WTC11 (cell line): ENCODE results near the gene ITPR3. TPM values are rescaled to one million over a fixed set of nuclear protein-coding genes. Genes with fewer than 3 reads are reported as not detected.

ENCODE experiments used
- ATAC-seq: fragments of 200-7000 bp; cut with Tn5 transposase; 2 replicates; pipeline ENCODE4 v1.10.0; 2021; ENCODE audit warnings: mild to moderate bottlenecking, moderate library complexity
- CTCF ChIA-PET: fragments of 300-600 bp; sonication (Branson Sonifier 250); formaldehyde crosslinking; loops from one replicate; lab custom pipeline; 2021; ENCODE audit warnings: antibody characterized with exemption; lab: Charles Lee
- POLR2A ChIA-PET: fragments of 350-600 bp; sonication (Branson Sonifier 250); formaldehyde crosslinking; loops from one replicate; lab custom pipeline; 2021; ENCODE audit warnings: antibody characterized with exemption; lab: Charles Lee
- DNase-seq: peaks from one replicate; pipeline ENCODE4 v3.0.0; 2021; ENCODE audit warnings: low spot score
- H3K27ac Mint-ChIP-seq: 2 replicates; pipeline ENCODE4 v1.8.0; 2021; ENCODE audit warnings: mixed read lengths
- H3K27me3 Mint-ChIP-seq: 2 replicates; pipeline ENCODE4 v1.8.0; 2021; ENCODE audit warnings: low read depth, mild to moderate bottlenecking, moderate library complexity, mixed read lengths
- H3K36me3 Mint-ChIP-seq: 2 replicates; pipeline ENCODE4 v1.8.0; 2021; ENCODE audit warnings: mixed read lengths
- H3K4me1 Mint-ChIP-seq: 2 replicates; pipeline ENCODE4 v1.8.0; 2022; ENCODE audit warnings: mixed read lengths
- H3K4me3 Mint-ChIP-seq: 2 replicates; pipeline ENCODE4 v1.8.0; 2021; ENCODE audit warnings: mild to moderate bottlenecking, moderate library complexity, mixed read lengths
- H3K9me3 Mint-ChIP-seq: 2 replicates; pipeline ENCODE4 v1.8.0; 2021; ENCODE audit warnings: mixed read lengths
- ATF6 ChIP-seq: sonication (generic); formaldehyde crosslinking; IDR thresholded peaks from 2 replicates; pipeline ENCODE4 v1.8.1; 2023; ENCODE audit warnings: mild to moderate bottlenecking, missing genetic modification reagents
- CREM ChIP-seq: sonication (generic); formaldehyde crosslinking; IDR thresholded peaks from 2 replicates; pipeline ENCODE4 v1.8.1; 2022; ENCODE audit warnings: mild to moderate bottlenecking, missing genetic modification reagents, moderate library complexity
- EMX1 ChIP-seq: fragments of 250-450 bp; sonication (Bioruptor Pico); IDR thresholded peaks from 2 replicates; pipeline ENCODE4 v1.8.0; 2021; ENCODE audit warnings: mild to moderate bottlenecking
- ETV6 ChIP-seq: sonication (generic); formaldehyde crosslinking; IDR thresholded peaks from 2 replicates; pipeline ENCODE4 v1.8.1; 2022; ENCODE audit warnings: mild to moderate bottlenecking, missing genetic modification reagents
- FOXP4 ChIP-seq: sonication (generic); formaldehyde crosslinking; IDR thresholded peaks from 2 replicates; pipeline ENCODE4 v1.8.0; 2022; ENCODE audit warnings: mild to moderate bottlenecking, missing genetic modification reagents
- GTF2I ChIP-seq: fragments of 250-450 bp; sonication (Bioruptor Pico); conservative IDR thresholded peaks from 2 replicates; pipeline ENCODE4 v1.4.0; 2021; ENCODE audit warnings: mild to moderate bottlenecking
- HMGXB4 ChIP-seq: sonication (generic); formaldehyde crosslinking; IDR thresholded peaks from 2 replicates; pipeline ENCODE4 v1.8.1; 2023; ENCODE audit warnings: mild to moderate bottlenecking, moderate library complexity, missing genetic modification reagents
- KAT7 ChIP-seq: sonication (generic); formaldehyde crosslinking; IDR thresholded peaks from 2 replicates; pipeline ENCODE4 v1.8.1; 2023; ENCODE audit warnings: missing genetic modification reagents, mild to moderate bottlenecking, borderline replicate concordance
- MAX ChIP-seq: sonication (generic); formaldehyde crosslinking; IDR thresholded peaks from 2 replicates; pipeline ENCODE4 v1.8.0; 2022; ENCODE audit warnings: mild to moderate bottlenecking, missing genetic modification reagents
- NFE2L1 ChIP-seq: sonication (generic); formaldehyde crosslinking; IDR thresholded peaks from 2 replicates; pipeline ENCODE4 v1.8.1; 2023; ENCODE audit warnings: missing genetic modification reagents
- PRDM15 ChIP-seq: sonication (generic); formaldehyde crosslinking; IDR thresholded peaks from 2 replicates; pipeline ENCODE4 v1.8.0; 2022; ENCODE audit warnings: missing genetic modification reagents
- USF1 ChIP-seq: sonication (generic); formaldehyde crosslinking; IDR thresholded peaks from 2 replicates; pipeline ENCODE4 v1.8.0; 2022; ENCODE audit warnings: mild to moderate bottlenecking, missing genetic modification reagents
- ZNF138 ChIP-seq: sonication (generic); formaldehyde crosslinking; conservative IDR thresholded peaks from 2 replicates; pipeline ENCODE4 v1.8.1; 2022; ENCODE audit warnings: mild to moderate bottlenecking, moderate library complexity, missing genetic modification reagents
- total RNA-seq: library from RNA; stranded (reverse); gene quantifications from 3 replicates; pipeline ENCODE4 v1.2.3, GENCODE V29; 2021

The ITPR3 gene
- total RNA-seq, 1 experiment from 2014 or later: 47.3 TPM

GRCh38 chr6:33592595-33593413 is 28.3 kb upstream of the ITPR3 start:
- ATAC-seq (peak; percentile 75), DNase-seq (peak; percentile 84)
- Mint-ChIP-seq H3K27ac (peak overlapping the region; percentile 93), H3K4me3 (peak overlapping the region; percentile 60), H3K27me3 (no peaks in the 10 kb centered on the region; the same call in none of the 2 replicates), H3K4me1 (peaks cover 35% of the 10 kb centered on the region), H3K36me3 (no peaks in the 10 kb centered on the region), H3K9me3 (peaks cover 7% of the 10 kb centered on the region; the same call in 1 of the 2 replicates)
- ChIA-PET CTCF (interaction anchor here (0.6 to 4.4 kb wide), 14 partner anchors 9 to 767 kb away, joined by 3 to 33 read pairs (median 6); partner anchors contain the start of genes BAK1, ITPR3 and ZBTB22), POLR2A (interaction anchor here (2.5 kb wide), 1 partner anchor 29 kb away, joined by 10 read pairs; the partner anchor contains the start of gene ITPR3)
- TF ChIP-seq ETV6: no peak
- 0 out of 2 replicates have a peak, but pooled peaks have one; percentile 28 for TF ChIP-seq FOXP4 (CRISPR knock-in tag)
- peak; percentile 67 for TF ChIP-seq PRDM15 (CRISPR knock-in tag)

- H3K4me3 Mint-ChIP-seq: peak overlapping the region; percentile 60
- H3K27me3 Mint-ChIP-seq: no peaks in the 10 kb centered on the region; the same call in none of the 2 replicates
- ATAC-seq (no peak), DNase-seq (no peak)
- H3K27ac Mint-ChIP-seq: peak overlapping the region; percentile 37; the same call in 1 of the 2 replicates
- ChIA-PET POLR2A (interaction anchor here (2.5 kb wide), 1 partner anchor 28 kb away, joined by 10 read pairs; the partner anchor contains the start of gene ITPR3), CTCF (interaction anchor here (1.3 to 4.4 kb wide), 6 partner anchors 10 to 462 kb away, joined by 3 to 33 read pairs (median 16); partner anchors contain the start of gene ITPR3)
- TF ChIP-seq GTF2I (CRISPR knock-in tag): no peak
- no peak for TF ChIP-seq CREM (CRISPR knock-in tag)
- TF ChIP-seq MAX (CRISPR knock-in tag): no peak; the same call in 1 of the 2 replicates
- TF ChIP-seq NFE2L1: no peak
- TF ChIP-seq EMX1: no peak
- TF ChIP-seq ZNF138 (CRISPR knock-in tag): no peak
- TF ChIP-seq KAT7 (CRISPR knock-in tag): no peak
- TF ChIP-seq ATF6 (CRISPR knock-in tag): no peak
- no peak for TF ChIP-seq USF1
- no peak for TF ChIP-seq HMGXB4
- H3K36me3 Mint-ChIP-seq: no peaks in the 10 kb centered on the region
- H3K9me3 Mint-ChIP-seq: peaks cover 7% of the 10 kb centered on the region; the same call in 1 of the 2 replicates
- peaks cover 35% of the 10 kb centered on the region for H3K4me1 Mint-ChIP-seq
These were observed 27.8 kb upstream of the ITPR3 start for GRCh38 chr6:33593414-33593727.
